Esophagus muscularis mucosa (tissue), 2 donors: ENCODE measurements around the gene CHST15.
"Not testable (repeated sequence)": the region's sequence is repeated elsewhere in the genome, so short reads cannot be mapped to it uniquely, and the experiment has no call there.

Experiments
- EP300 ChIP-seq: sonication (generic); formaldehyde crosslinking; IDR thresholded peaks from one replicate; pipeline ENCODE4 v1.6.1; 2017; ENCODE audit warnings: antibody characterized with exemption
- POLR2A ChIP-seq: fragments of 450-650 bp; IDR thresholded peaks from one replicate; pipeline ENCODE4 v1.6.1; 2017; ENCODE audit warnings: antibody characterized with exemption, moderate library complexity, mild to moderate bottlenecking, low read depth

DNA sequence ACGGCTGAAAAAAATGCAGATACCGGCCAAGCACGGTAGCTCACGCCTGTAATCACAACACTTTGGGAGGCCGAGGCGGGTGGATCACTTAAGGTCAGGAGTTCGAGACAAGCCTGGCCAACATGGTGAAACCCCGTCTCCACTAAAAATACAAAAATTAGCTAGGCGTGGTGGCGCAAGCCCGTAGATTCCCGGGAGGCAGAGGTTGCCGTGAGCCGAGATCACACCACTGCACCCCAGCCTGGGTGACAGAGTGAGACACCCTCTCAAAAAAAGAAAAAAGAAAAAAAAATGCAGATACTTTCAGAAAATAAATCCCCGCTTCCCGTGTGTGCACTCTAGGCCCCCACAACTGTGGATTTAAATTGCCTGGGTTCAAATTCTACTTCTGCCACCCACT, 2.4 kb upstream of the CHST15 start:
- not testable (repeated sequence) for TF ChIP-seq POLR2A, EP300
